ENCODE measurements around the gene OAS2.
"Not testable (repeated sequence)": the region's sequence is repeated elsewhere in the genome, so short reads cannot be mapped to it uniquely, and the experiment has no call there.

OAS2 gene

GRCh38 chr12:112987561-112987960, 9.2 kb downstream of the OAS2 start:
- DNase-seq = no peak

- DNase-seq = peak; percentile 57
Measured at GRCh38 chr12:112988224-112988623, 9.9 kb downstream of the OAS2 start.

GRCh38 chr12:112988823-112989385, 10.6 kb downstream of the OAS2 start:
- DNase-seq = not testable (repeated sequence)

- no peak for DNase-seq
Measured at GRCh38 chr12:112989806-112990205, 11.5 kb downstream of the OAS2 start.

GRCh38 chr12:112992541-112993398, 14.5 kb downstream of the OAS2 start:
- peak; percentile 65 for DNase-seq

GRCh38 chr12:112995008-112995407, 16.7 kb downstream of the OAS2 start:
- DNase-seq = no peak

GRCh38 chr12:112996501-112996900, 18.2 kb downstream of the OAS2 start:
- no peak for DNase-seq

GRCh38 chr12:112997506-112997905, 19.2 kb downstream of the OAS2 start:
- no peak for DNase-seq

- DNase-seq = no peak
Measured at GRCh38 chr12:112998987-112999767, 20.9 kb downstream of the OAS2 start.

- DNase-seq = no peak
Measured at GRCh38 chr12:113000433-113000832, 22.1 kb downstream of the OAS2 start.

- no peak for DNase-seq
Measured at GRCh38 chr12:113002155-113002554, 23.8 kb downstream of the OAS2 start.

GRCh38 chr12:113002676-113003075, 24.4 kb downstream of the OAS2 start:
- DNase-seq = no peak

GRCh38 chr12:113003636-113004035, 25.3 kb downstream of the OAS2 start:
- DNase-seq = no peak

- DNase-seq = no peak
Measured at GRCh38 chr12:113005762-113006161, 27.4 kb downstream of the OAS2 start.

- DNase-seq = no peak
Measured at GRCh38 chr12:113006206-113006605, 27.9 kb downstream of the OAS2 start.

GRCh38 chr12:113006641-113007040, 28.3 kb downstream of the OAS2 start:
- no peak for DNase-seq

GRCh38 chr12:113007166-113007565, 28.8 kb downstream of the OAS2 start:
- no peak for DNase-seq

- no peak for DNase-seq
Measured at GRCh38 chr12:113010701-113011100, 32.4 kb downstream of the OAS2 start.

GRCh38 chr12:113014565-113014964, 36.2 kb downstream of the OAS2 start:
- no peak for DNase-seq

- no peak for DNase-seq
Measured at GRCh38 chr12:113016796-113017195, 38.5 kb downstream of the OAS2 start.

- DNase-seq = no peak
Measured at GRCh38 chr12:113019025-113019424, 40.7 kb downstream of the OAS2 start.

GRCh38 chr12:113021500-113021899, 43.2 kb downstream of the OAS2 start:
- no peak for DNase-seq

- DNase-seq = peak; percentile 48
Measured at GRCh38 chr12:113022563-113023297, 44.4 kb downstream of the OAS2 start.
